Transverse colon (tissue), 4 donors: ENCODE measurements around the gene U2AF2. TPM values are rescaled to one million over a fixed set of nuclear protein-coding genes. Genes with fewer than 3 reads are reported as not detected.

Experiments used
- DNase-seq: peaks from one replicate; pipeline ENCODE4 v3.0.0-alpha.2; 2019
- H3K27ac ChIP-seq, 4 donors: fragments of 200-600 bp; sonication (generic); 2 replicates each; pipeline ENCODE4 v1.5.1; 2016 to 2018; ENCODE audit warnings: inconsistent platforms in 4 of 4
- H3K27me3 ChIP-seq: fragments of 200-600 bp; sonication (generic); 2 replicates; pipeline ENCODE4 v1.5.1; 2017; ENCODE audit warnings: inconsistent platforms
- H3K36me3 ChIP-seq, 4 donors: fragments of 200-600 bp; sonication (generic); 2 replicates each; pipeline ENCODE4 v1.5.1; 2017 to 2019; ENCODE audit warnings: inconsistent platforms in 4 of 4
- H3K4me1 ChIP-seq, 4 donors: fragments of 200-600 bp; sonication (generic); 2 replicates each; pipeline ENCODE4 v1.5.1; 2017 to 2020; ENCODE audit warnings: inconsistent platforms in 4 of 4
- H3K4me3 ChIP-seq, 4 donors: fragments of 200-600 bp; sonication (generic); 1 replicate in 1 of 4; 2 replicates in 3 of 4; pipeline versions ENCODE4 v1.5.1 to v1.6.1; 2017 to 2019; ENCODE audit warnings: inconsistent platforms in 4 of 4
- H3K9me3 ChIP-seq, 2 donors: fragments of 200-600 bp; sonication (generic); 2 replicates each; pipeline ENCODE4 v1.5.1; 2017 to 2019; ENCODE audit warnings: inconsistent platforms in 2 of 2
- EP300 ChIP-seq: sonication (generic); formaldehyde crosslinking; IDR thresholded peaks from one replicate; pipeline ENCODE4 v1.6.1; 2017; ENCODE audit warnings: antibody characterized with exemption, low read depth
- POLR2A ChIP-seq: fragments of 450-650 bp; IDR thresholded peaks from one replicate; pipeline ENCODE4 v1.6.1; 2016; ENCODE audit warnings: antibody characterized with exemption, mild to moderate bottlenecking, moderate library complexity
- POLR2AphosphoS5 ChIP-seq, 3 donors: sonication (generic); formaldehyde crosslinking; IDR thresholded peaks; one replicate each; pipeline ENCODE4 v1.6.1; 2016; ENCODE audit warnings: antibody characterized with exemption in 3 of 3
- WGBS, 2 donors: methylation state at CpG; one replicate each; pipeline ENCODE4 v1.1.5; 2018; ENCODE audit warnings: low coverage in 1 of 2; 5-methylcytosine and 5-hydroxymethylcytosine counted together
- in situ Hi-C, 4 donors: fragments of 200-750 bp; cut with MboI; loops; one replicate each; pipeline versions ENCODE4 v1.15.0 to v1.15.1; 2017; ENCODE audit warnings: low sequenced_read_pairs in 3 of 4, low pct_ligation_motif_present in 1 of 4, low pct_unique_long_range_greater_than_20kb in 1 of 4
- intact Hi-C: fragments of 100-400 bp; cut with DNase I; formaldehyde crosslinking; loops from one replicate; pipeline ENCODE4 v1.15.1; 2023; ENCODE audit warnings: low total_unique reads
- total RNA-seq, 4 donors: library from RNA; depleted of rRNA; stranded (reverse); fragments of >200 nt; gene quantifications; one replicate each; pipeline ENCODE4 v1.1.0, GENCODE V29; 2016
- TF ChIP-seq, protein P1 (sequence below), 5 experiments: fragments of 200-600 bp in 3 of 5; fragments of 450-650 bp in 2 of 5; sonication (generic) in 3 of 5; IDR thresholded peaks; 1 replicate in 2 of 5; 2 replicates in 3 of 5; pipeline ENCODE4 v1.5.1; 2016 to 2017; ENCODE audit warnings: antibody characterized with exemption in 5 of 5, inconsistent platforms in 3 of 5, mild to moderate bottlenecking in 2 of 5, moderate library complexity in 1 of 5

Gene U2AF2
- total RNA-seq, 4 donors from 2014 or later, result 112 to 185 (median 130) TPM

DNA sequence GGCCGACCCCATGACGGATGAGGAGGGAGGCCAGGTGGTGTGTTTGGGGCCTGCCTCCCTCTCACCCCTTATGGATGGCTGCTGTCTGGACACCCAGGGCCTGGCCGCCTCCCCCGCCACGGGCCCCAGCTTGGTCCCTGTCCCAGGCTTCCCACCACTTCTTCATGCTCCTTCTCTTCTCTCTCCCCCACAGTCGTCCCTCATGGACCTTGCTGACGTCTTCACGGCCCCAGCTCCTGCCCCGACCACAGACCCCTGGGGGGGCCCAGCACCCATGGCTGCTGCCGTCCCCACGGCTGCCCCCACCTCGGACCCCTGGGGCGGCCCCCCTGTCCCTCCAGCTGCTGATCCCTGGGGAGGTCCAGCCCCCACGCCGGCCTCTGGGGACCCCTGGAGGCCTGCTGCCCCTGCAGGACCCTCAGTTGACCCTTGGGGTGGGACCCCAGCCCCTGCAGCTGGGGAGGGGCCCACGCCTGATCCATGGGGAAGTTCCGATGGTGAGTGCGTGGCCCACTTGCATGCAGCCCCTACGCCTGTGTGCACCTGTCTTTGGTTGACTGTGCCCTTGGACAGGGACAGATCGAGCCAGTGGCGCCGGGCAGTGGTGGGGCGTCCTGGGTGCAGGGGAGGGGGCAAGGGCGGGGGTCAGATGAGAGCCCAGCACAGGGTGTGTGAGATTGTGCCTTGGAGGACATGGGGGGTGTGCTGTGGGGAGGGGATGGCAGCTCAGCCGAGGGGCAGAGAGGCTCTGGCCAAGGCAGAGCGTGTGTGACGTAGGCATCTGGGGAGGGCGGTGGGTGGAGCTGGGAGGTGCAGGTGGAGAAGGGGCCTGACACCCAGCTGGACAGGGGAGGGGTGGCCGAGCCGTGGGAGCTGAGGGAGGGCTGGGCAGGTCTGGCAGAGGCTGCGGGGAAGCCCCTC, 37.0 kb downstream of the U2AF2 start:
- DNase-seq, result no peak
- peaks cover 0 to 47% (median 18%) of the 10 kb centered on the region in 4 donors for H3K36me3 ChIP-seq
- WGBS, 2 donors, result 68 to 95% methylated on average over 5 to 29 of the region's 31 CpGs
- peaks cover 12 to 27% (median 23%) of the 10 kb centered on the region in 4 donors for H3K4me1 ChIP-seq
- TF ChIP-seq POLR2A (no peak), EP300 (no peak), POLR2AphosphoS5 (IDR thresholded peaks at IDR 0.05) (no peak)
- TF ChIP-seq, protein P1, sequence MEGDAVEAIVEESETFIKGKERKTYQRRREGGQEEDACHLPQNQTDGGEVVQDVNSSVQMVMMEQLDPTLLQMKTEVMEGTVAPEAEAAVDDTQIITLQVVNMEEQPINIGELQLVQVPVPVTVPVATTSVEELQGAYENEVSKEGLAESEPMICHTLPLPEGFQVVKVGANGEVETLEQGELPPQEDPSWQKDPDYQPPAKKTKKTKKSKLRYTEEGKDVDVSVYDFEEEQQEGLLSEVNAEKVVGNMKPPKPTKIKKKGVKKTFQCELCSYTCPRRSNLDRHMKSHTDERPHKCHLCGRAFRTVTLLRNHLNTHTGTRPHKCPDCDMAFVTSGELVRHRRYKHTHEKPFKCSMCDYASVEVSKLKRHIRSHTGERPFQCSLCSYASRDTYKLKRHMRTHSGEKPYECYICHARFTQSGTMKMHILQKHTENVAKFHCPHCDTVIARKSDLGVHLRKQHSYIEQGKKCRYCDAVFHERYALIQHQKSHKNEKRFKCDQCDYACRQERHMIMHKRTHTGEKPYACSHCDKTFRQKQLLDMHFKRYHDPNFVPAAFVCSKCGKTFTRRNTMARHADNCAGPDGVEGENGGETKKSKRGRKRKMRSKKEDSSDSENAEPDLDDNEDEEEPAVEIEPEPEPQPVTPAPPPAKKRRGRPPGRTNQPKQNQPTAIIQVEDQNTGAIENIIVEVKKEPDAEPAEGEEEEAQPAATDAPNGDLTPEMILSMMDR (IDR thresholded peaks at IDR 0.05), result no peak
- no peaks in the 10 kb centered on the region for H3K9me3 ChIP-seq
- in situ Hi-C loops (no loop called here), intact Hi-C loops (no loop called here)
- no peaks in the 10 kb centered on the region for H3K27me3 ChIP-seq
- H3K27ac ChIP-seq, result no peak overlapping the region
- no peak overlapping the region for H3K4me3 ChIP-seq

DNA sequence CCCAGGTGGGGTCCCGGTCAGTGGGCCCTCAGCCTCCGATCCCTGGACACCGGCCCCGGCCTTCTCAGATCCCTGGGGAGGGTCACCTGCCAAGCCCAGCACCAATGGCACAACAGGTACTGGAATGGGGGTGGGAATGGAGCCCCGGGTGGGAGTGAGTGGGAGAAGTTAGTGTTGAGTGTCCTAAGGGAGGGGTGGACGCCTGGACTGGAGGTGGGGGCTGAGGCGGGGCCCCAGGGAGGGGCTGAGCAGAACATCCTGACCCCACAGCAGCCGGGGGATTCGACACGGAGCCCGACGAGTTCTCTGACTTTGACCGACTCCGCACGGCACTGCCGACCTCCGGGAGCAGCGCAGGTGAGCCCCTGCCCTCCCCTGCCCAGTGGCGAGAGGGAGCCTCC, 37.8 kb downstream of the U2AF2 start:
- intact Hi-C loops (no loop called here), in situ Hi-C loops (no loop called here)
- Histone ChIP-seq H3K27ac (no peak overlapping the region), H3K4me3 (no peak overlapping the region), H3K4me1 (peaks cover 8 to 18% (median 15%) of the 10 kb centered on the region in 4 donors), H3K9me3 (no peaks in the 10 kb centered on the region), H3K36me3 (peaks cover 0 to 47% (median 19%) of the 10 kb centered on the region in 4 donors), H3K27me3 (no peaks in the 10 kb centered on the region)
- no peak for DNase-seq
- TF ChIP-seq, protein P1 (IDR thresholded peaks at IDR 0.05), result no peak
- no peak for TF ChIP-seq POLR2AphosphoS5 (IDR thresholded peaks at IDR 0.05)
- no peak for TF ChIP-seq POLR2A
- TF ChIP-seq EP300, result no peak
- WGBS, 2 donors, result 90 to 95% methylated on average over 8 to 19 of the region's 19 CpGs

DNA sequence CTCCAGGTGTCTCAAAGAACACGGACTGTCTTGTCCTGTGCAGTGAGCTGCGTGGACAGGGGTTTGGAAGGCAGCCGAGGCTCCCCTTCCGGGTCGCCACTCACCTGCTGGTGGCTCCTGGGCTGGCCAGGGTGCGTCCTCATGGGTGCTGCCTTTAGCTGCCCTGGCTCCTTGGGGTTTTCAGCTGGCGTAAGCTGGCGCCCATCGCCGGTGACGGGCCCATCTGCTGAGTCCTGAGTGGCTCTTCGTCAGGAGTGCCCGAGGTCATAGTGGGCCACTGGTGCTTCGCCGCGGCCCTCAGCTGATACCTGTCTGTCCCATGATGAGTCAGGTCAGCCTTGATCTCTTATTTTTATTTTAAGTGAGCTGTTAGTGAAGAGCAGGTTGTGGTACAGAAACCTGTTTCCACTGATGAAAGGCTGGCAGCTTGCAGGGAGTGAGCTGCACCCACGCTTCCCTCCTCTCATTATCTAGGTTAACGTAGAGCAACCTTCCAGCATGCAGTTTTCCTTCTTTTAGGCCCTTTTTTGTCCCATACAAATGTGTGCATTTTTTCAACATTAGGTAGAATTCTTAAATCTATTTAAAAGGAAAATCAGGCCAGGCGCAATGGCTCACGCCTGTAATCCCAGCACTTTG, 38.6 kb downstream of the U2AF2 start:
- WGBS, 2 donors, result 96 to 100% methylated on average over 2 to 20 of the region's 20 CpGs
- Histone ChIP-seq H3K9me3 (no peaks in the 10 kb centered on the region), H3K4me3 (no peak overlapping the region), H3K36me3 (peaks cover 0 to 47% (median 19%) of the 10 kb centered on the region in 4 donors), H3K27ac (peak overlapping the region in 1 of 4 donors; percentile 35), H3K27me3 (no peaks in the 10 kb centered on the region), H3K4me1 (peaks cover under 1 to 10% (median 7%) of the 10 kb centered on the region in 4 donors)
- in situ Hi-C loops, result no loop called here
- intact Hi-C loops, result no loop called here
- TF ChIP-seq, protein P1 (IDR thresholded peaks at IDR 0.05), result no peak
- no peak for TF ChIP-seq POLR2A
- TF ChIP-seq POLR2AphosphoS5 (IDR thresholded peaks at IDR 0.05), result no peak
- TF ChIP-seq EP300, result no peak
- DNase-seq, result no peak

DNA sequence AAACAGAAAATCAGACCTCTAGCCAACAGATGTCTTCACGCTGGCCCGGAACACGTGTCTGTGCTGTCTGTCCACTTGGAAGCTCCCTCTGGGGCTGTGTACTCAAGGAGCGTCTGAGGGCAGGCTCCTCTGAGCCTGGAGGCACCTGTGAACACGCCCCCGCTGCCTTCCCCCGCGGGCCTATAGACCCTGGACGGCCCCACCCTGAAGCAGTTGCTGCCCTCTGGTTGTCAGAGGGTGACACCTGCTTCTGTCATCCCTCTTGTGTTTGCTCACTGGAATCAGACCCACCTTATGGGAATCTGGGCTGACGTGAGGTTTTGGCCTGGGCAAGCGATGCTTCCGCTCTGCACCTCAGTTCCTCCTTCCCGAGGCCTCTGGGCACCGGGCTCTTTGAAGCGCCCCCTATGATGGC, 39.4 kb downstream of the U2AF2 start:
- DNase-seq, result peak; percentile 66

More for the DNA sequence above, 39.4 kb downstream of the U2AF2 start:
- 59% methylated on average over 15 of the region's 15 CpGs; no CpG with 5 or more reads in 1 of the 2 donors for WGBS, 2 donors
- peaks cover 0 to 4% (median 2%) of the 10 kb centered on the region in 4 donors for H3K4me1 ChIP-seq
- H3K36me3 ChIP-seq, result peaks cover 0 to 46% (median 19%) of the 10 kb centered on the region in 4 donors
- peak overlapping the region in 3 of 4 donors; percentile 19 to 55 (median 43) for H3K27ac ChIP-seq
- H3K9me3 ChIP-seq, result no peaks in the 10 kb centered on the region
- TF ChIP-seq EP300 (no peak), POLR2AphosphoS5 (IDR thresholded peaks at IDR 0.05) (peak in 2 of 3 donors; percentile 6 to 29)
- intact Hi-C loops (no loop called here), in situ Hi-C loops (no loop called here)
- H3K27me3 ChIP-seq, result no peaks in the 10 kb centered on the region
- H3K4me3 ChIP-seq, result no peak overlapping the region
